M059J (cell line): ENCODE data around the gene TRAF3. TPM values are rescaled to one million over a fixed set of nuclear protein-coding genes. Genes with fewer than 3 reads are reported as not detected.
"Not testable (repeated sequence)": the region's sequence is repeated elsewhere in the genome, so short reads cannot be mapped to it uniquely, and the experiment has no call there.

ENCODE experiments used
- DNase-seq: peaks from one replicate; pipeline ENCODE4 v3.0.0-alpha.2; 2012; ENCODE audit warnings: low read depth
- total RNA-seq: library from RNA; depleted of rRNA; stranded (reverse); fragments of >200 nt; shearing (Covaris generic); gene quantifications from 2 replicates; pipeline ENCODE4 v1.2.3, GENCODE V29; 2014

TRAF3 gene
- total RNA-seq, 1 experiment from 2014 or later = 16.1 TPM

GRCh38 chr14:102923925-102924486 is 146.8 kb downstream of the TRAF3 start:
- no peak for DNase-seq

- DNase-seq = no peak
Observed at GRCh38 chr14:102924632-102925588, 147.7 kb downstream of the TRAF3 start.

GRCh38 chr14:102925646-102926045 is 148.4 kb downstream of the TRAF3 start:
- no peak for DNase-seq

- DNase-seq = no peak
Observed at GRCh38 chr14:102926104-102926503, 148.9 kb downstream of the TRAF3 start.

- DNase-seq = not testable (repeated sequence)
Observed at GRCh38 chr14:102926840-102927239, 149.6 kb downstream of the TRAF3 start.

- DNase-seq = no peak
Observed at GRCh38 chr14:102927346-102927877, 150.2 kb downstream of the TRAF3 start.

GRCh38 chr14:102927878-102928411 is 150.7 kb downstream of the TRAF3 start:
- DNase-seq = no peak

GRCh38 chr14:102928412-102929240 is 151.4 kb downstream of the TRAF3 start:
- no peak for DNase-seq

GRCh38 chr14:102929241-102930137 is 152.2 kb downstream of the TRAF3 start:
- DNase-seq = no peak

GRCh38 chr14:102930138-102930752 is 153.0 kb downstream of the TRAF3 start:
- no peak for DNase-seq

- DNase-seq = peak; percentile 83
Observed at GRCh38 chr14:102930753-102931579, 153.7 kb downstream of the TRAF3 start.

- no peak for DNase-seq
Observed at GRCh38 chr14:102931580-102932285, 154.5 kb downstream of the TRAF3 start.

GRCh38 chr14:102932484-102933248 is 155.4 kb downstream of the TRAF3 start:
- DNase-seq = no peak

- no peak for DNase-seq
Observed at GRCh38 chr14:102933618-102934231, 156.5 kb downstream of the TRAF3 start.

- DNase-seq = no peak
Observed at GRCh38 chr14:102935756-102936155, 158.5 kb downstream of the TRAF3 start.

- no peak for DNase-seq
Observed at GRCh38 chr14:102937331-102938175, 160.3 kb downstream of the TRAF3 start.
